HPDE6-E6E7 (cell line): ENCODE measurements around the gene PCNT.
"Not testable (repeated sequence)": the region's sequence is repeated elsewhere in the genome, so short reads cannot be mapped to it uniquely, and the experiment has no call there.

Experiments
- DNase-seq: peaks from one replicate; pipeline ENCODE4 v3.0.0; 2011; ENCODE audit warnings: missing footprints; ENCODE audit errors: extremely low spot score

PCNT gene

DNA sequence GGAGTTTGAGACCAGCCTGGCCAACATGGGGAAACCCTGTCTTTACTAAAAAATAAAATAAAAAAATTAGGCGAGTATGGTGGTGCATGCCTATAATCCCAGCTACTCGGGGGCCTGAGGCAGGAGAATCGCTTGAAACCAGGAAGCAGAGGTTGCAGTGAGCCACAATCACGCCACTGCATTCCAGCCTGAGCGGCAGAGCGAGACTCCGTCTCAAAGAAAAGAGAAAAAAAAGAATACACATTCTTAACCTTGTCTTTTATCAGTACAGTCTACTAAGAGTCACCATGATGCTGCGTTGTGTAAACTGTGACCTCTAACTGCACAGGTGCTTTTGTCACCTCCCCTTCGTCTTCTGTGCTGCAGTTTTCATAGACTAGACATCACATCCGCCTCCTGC is 37.2 kb downstream of the PCNT start:
- no peak for DNase-seq

DNA sequence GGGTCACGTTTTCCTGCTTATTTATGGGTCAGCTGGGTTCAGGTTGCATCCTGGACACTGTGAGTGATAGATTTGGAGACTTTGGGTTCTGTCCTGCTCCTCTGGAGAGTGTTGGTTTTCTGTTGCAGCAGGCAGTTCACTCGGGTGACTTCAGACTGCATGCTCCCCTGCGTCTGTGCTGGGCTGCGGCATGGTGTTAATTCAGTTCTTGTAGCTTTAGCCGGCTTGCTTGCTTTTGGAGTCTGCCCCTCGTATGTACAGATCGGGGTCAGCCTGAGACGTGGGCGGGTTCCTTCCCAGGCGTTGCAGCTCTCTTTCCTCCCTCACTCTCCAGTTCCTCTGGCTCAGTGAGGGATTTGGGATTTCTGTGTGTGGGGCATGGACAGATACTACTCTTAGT is 38.0 kb downstream of the PCNT start:
- DNase-seq: no peak

GRCh38 chr21:46362946-46363345 is 39.0 kb downstream of the PCNT start:
- DNase-seq: no peak

GRCh38 chr21:46363698-46364097 is 39.7 kb downstream of the PCNT start:
- DNase-seq: no peak

GRCh38 chr21:46366091-46366490 is 42.1 kb downstream of the PCNT start:
- no peak for DNase-seq

GRCh38 chr21:46366561-46366960 is 42.6 kb downstream of the PCNT start:
- no peak for DNase-seq

- no peak for DNase-seq
Measured at GRCh38 chr21:46366966-46367365, 43.0 kb downstream of the PCNT start.

DNA sequence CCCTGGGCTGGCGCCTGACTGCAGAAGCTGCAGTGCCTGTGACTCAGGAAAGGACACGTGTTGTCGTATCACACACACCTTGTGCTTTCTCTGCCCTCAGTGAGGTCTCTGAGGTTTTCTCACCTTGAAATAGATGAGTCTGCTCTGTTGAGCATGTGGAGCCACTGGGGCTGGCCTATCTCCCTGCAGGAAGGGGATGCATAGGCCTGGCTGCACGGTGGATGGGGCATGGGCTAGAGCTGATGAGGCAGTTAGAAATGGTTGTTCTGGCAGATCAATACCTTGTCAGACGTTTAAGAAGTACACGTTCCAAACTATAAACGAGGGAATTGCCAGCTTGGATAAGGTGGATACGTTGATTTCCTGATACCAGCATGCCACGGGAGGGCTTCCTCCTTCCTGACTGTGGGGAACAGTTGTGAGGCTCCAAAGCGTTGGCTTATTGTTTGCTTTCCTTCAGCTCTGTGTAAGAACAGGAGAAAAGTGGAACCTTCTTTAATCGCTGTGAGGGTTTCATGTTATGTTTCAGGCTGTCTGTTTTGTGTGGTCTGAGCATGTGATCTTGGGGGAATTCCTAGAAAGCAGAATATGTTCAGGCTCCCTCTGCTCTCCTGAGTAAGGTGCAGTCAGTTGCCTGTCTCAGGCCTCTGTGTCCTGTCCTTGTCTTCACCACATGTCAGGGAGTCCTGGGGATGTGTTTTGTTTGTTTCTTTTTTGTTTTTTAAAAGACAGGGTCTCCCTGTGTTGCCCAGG is 44.8 kb downstream of the PCNT start:
- DNase-seq: no peak

DNA sequence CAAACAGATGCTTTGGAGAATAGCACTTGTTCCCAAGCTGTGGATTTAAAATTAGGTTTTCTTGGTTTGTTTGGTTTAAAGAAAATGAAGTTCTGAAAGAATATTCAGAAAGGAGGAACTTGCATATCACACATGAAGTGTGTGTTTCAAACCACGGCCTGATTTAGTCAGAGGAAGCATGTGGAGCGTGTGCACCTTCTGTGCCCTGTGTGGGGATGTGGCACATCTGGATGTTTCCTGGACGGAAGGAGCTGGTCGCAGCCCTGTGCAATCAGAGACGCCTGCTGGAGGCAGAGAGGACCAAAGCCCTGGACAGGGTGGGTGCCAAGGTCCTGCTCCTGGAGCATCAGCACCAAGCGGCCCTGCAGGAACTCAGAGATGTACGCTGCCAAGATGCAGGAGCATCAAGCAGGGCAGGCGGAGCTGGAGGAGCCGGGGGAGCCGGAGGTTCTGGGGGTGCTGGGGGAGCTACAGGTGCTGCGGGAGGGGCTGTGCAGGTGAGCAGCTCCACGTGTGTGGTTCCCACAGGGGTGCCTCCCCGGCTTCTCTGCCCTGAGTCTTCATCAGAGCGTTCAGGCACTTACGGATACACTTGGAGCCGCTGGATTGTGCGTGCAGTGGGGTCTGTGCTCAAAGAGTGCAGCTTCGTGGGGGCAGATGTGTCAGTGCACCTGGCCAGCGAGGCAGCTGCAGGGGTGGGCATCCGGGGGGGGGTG is 45.7 kb downstream of the PCNT start:
- no peak for DNase-seq

- no peak for DNase-seq
Measured at GRCh38 chr21:46371204-46372013, 47.5 kb downstream of the PCNT start.

DNA sequence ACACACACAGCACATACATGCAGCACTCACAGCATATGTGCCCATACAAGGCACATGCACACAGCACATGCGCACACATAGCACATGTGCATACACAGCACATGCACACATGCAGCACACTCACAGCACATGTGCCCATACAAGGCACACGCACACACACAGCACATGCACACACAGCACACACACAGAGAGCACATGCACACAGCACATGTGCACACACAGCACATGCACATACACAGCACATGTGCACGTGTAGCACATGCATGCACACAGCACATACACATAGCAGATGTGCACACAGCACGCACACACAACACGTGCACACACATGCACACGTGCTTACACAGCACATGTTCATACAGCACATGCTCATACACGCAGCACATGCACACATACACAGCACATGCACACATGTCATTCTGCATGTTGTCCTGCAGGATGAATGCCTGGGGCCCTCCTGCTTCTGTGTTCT is 48.1 kb downstream of the PCNT start:
- DNase-seq: no peak

DNA sequence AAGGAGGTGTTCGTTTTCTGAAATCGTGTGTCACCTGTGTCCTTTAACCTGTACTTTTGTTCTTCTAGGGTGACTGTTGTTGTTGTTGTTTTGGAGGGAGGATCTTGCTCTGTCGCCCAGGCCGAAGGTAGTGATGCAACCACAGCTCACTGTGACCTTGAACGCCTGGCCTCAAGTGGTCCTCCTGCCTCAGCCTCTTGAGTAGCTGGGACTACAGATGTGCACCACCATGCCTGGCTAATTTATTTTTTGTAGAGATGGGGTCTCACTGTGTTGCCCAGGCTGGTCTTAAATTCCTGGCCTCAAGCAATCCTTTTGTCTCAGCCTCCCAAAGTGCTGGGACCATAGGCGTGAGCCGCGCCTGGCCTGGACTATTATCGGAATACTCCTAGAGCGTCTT is 49.0 kb downstream of the PCNT start:
- not testable (repeated sequence) for DNase-seq

DNA sequence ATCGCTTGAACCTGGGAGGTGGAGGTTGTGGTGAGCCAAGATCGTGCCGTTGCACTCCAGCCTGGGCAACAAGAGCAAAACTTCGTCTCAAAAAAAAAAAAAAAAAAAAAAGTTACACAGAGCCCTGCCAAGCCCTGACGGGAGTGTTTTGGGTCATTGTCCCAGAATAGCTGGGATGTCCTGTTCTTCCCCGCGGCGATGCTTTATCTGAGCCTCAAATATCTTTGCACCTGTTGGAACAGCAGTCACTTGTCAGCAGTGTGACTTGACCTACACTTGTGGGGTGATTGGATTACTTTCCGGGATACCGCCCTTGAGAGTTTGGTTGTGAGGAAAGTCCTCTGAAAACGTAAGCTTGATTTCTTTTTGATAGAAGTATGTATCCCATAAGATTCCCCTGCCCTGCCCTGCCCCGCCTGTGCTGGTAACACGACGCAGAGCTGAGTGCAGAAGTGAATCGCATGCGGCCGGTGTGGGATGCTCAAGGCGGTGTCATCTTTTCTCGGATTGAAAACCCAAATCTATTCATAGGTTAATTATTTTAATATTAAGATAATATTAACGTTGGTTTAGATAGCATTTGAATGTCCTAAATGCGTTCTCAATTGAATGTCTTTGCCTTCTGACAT is 50.9 kb downstream of the PCNT start:
- DNase-seq: no peak

DNA sequence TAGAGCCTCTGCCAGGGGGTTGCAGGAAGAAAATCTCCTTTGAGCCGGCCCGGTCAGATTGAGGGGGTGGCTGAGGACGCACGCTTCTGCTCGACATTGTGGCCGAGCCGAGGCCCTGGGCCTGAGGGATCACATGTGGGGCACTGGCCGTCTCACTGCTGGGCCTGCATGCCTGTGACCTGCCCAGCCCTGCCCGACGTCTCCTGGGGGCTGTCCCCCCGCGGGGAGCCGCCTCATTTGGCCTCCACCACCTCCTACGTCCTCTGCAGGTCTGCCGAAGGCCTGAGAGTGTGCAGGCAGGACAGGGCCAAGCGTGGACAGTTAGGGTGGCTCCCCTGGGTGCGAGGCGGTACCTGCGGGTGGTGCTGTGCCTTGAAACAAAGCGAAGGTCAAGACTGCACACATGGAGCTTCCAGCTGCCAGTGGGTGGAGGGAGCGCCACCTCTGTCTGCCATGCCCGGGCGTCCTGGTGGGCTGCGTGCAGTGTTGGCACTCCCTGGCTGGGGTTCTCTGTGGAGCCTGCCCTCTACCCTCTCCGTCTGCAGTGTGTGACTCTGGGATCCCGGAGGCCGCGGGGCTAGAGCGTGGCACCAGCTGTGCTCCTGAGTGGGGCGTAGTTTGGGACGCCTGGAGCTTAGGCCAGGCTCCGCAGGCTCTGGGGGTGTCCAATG is 51.7 kb downstream of the PCNT start:
- DNase-seq: no peak

- DNase-seq: no peak
Measured at GRCh38 chr21:46376231-46376628, 52.3 kb downstream of the PCNT start.

DNA sequence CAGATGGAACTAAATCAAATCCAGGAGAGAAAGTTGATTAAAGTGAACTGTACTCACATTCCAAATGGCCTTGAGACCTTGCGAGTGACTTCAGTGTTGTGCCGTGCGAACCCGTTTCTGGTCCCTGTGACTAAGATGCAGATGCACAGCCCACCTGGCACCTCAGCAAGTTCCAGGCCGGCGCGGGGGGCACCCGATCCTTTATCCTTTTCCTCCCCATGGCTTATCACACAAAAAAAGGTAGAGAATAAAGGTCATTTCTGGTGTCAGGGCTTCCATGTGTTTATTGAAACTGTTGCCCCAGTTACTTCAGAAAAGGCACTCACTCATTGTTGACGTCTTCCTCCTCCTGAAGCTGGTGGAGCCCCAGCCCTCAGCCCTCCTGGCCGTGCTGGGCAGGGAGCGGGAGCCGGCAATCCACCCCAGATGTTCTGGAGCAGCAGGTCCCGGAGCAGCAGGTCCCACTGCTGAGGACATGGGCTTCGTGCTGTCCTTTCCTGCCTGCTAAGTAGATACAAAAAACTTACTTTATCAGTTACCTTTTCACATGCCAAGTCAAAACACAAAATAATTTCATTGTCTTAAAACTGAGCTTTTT is 53.0 kb downstream of the PCNT start:
- DNase-seq: no peak

GRCh38 chr21:46377789-46378188 is 53.8 kb downstream of the PCNT start:
- DNase-seq: no peak

GRCh38 chr21:46379105-46379504 is 55.1 kb downstream of the PCNT start:
- no peak for DNase-seq

- no peak for DNase-seq
Measured at GRCh38 chr21:46379691-46380090, 55.7 kb downstream of the PCNT start.

DNA sequence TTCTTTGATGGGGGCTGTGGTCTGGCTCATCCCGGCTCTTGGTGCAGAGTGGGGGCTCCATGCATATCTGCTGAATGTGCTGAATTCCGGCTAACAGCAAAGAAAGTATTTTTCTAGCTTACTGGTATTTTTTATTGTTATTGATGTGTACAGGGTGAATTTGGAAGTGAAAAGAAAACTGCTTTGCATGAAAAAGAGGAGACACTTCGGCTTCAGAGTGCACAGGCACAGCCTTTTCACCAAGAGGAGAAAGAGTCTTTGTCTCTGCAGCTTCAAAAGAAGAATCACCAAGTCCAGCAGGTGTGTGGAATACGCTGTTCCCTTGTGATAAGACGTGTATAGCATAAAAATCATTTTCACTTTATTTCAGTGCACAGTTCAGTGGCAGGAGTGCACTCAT is 57.6 kb downstream of the PCNT start:
- DNase-seq: no peak

DNA sequence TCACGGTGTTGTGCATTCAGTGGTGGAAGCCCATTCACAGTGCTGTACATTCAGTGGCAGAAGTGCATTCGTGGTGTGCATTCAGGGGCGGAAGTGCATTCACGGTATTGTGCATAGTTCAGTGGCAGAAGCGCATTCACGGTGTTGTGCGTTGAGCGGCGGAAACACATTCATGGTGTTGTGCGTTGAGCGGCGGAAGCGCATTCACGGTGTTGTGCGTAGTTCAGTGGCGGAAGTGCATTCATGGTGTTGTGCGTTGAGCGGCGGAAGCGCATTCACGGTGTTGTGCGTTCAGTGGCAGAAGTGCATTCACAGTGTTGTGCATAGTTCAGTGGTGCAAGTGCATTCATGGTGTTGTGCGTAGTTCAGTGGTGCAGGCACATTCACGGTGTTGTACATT is 60.6 kb downstream of the PCNT start:
- DNase-seq: no peak
